Body of pancreas (tissue), 4 donors: ENCODE measurements around the gene KLLN.
"Not testable (repeated sequence)": the region's sequence is repeated elsewhere in the genome, so short reads cannot be mapped to it uniquely, and the experiment has no call there.

Source experiments
- POLR2A ChIP-seq, 3 donors: fragments of 450-650 bp; IDR thresholded peaks; one replicate each; pipeline ENCODE4 v1.6.1; 2016; ENCODE audit warnings: antibody characterized with exemption in 3 of 3, mild to moderate bottlenecking in 2 of 3
- TF ChIP-seq, protein P1 (sequence below), 7 experiments: fragments of 450-650 bp in 4 of 7; fragments of 200-600 bp in 3 of 7; sonication (generic) in 3 of 7; IDR thresholded peaks; one replicate each; pipeline ENCODE4 v1.5.1; 2016 to 2019; ENCODE audit warnings: antibody characterized with exemption in 7 of 7

DNA sequence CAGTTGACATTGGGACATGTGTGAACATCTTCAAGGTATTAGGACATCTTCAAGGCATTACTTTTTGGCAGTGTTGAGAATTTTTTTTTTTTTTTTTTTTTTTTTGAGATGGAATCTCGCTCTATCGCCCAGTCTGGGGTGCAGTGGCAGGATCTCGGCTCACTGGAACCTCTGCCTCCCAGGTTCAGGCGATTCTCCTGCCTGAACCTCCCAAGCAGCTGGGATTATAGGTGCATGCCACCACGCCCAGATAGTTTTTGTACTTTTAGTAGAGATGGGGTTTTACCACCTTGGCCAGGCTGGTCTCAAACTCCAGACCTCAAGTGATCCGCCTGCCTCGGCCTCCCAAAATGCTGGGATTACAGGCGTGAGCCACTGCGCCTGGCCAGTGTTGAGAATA lies 5.8 kb upstream of the KLLN start:
- TF ChIP-seq, protein P1, sequence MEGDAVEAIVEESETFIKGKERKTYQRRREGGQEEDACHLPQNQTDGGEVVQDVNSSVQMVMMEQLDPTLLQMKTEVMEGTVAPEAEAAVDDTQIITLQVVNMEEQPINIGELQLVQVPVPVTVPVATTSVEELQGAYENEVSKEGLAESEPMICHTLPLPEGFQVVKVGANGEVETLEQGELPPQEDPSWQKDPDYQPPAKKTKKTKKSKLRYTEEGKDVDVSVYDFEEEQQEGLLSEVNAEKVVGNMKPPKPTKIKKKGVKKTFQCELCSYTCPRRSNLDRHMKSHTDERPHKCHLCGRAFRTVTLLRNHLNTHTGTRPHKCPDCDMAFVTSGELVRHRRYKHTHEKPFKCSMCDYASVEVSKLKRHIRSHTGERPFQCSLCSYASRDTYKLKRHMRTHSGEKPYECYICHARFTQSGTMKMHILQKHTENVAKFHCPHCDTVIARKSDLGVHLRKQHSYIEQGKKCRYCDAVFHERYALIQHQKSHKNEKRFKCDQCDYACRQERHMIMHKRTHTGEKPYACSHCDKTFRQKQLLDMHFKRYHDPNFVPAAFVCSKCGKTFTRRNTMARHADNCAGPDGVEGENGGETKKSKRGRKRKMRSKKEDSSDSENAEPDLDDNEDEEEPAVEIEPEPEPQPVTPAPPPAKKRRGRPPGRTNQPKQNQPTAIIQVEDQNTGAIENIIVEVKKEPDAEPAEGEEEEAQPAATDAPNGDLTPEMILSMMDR (IDR thresholded peaks at IDR 0.05): not testable (repeated sequence)
- TF ChIP-seq POLR2A (IDR thresholded peaks at IDR 0.05): not testable (repeated sequence)
